Osteocyte (in vitro differentiated cells): ENCODE results near the gene ZNRF3. TPM values are rescaled to one million over a fixed set of nuclear protein-coding genes. Genes with fewer than 3 reads are reported as not detected.

Experiments used
- DNase-seq: peaks from one replicate; pipeline ENCODE4 v3.0.0; 2021; ENCODE audit warnings: mixed read lengths; ENCODE audit not compliant: unreplicated experiment; ENCODE audit errors: extremely low spot score
- H3K27ac Mint-ChIP-seq: one replicate; pipeline ENCODE4 v1.8.0; 2021; ENCODE audit warnings: mild to moderate bottlenecking, mixed read lengths; ENCODE audit not compliant: unreplicated experiment
- H3K27me3 Mint-ChIP-seq: one replicate; pipeline ENCODE4 v1.8.0; 2021; ENCODE audit warnings: mixed read lengths; ENCODE audit not compliant: unreplicated experiment
- H3K36me3 Mint-ChIP-seq: one replicate; pipeline ENCODE4 v1.8.0; 2021; ENCODE audit warnings: mixed read lengths; ENCODE audit not compliant: unreplicated experiment
- H3K4me1 Mint-ChIP-seq: one replicate; pipeline ENCODE4 v1.8.0; 2021; ENCODE audit warnings: mixed read lengths; ENCODE audit not compliant: unreplicated experiment
- H3K4me3 Mint-ChIP-seq: one replicate; pipeline ENCODE4 v1.8.0; 2021; ENCODE audit warnings: mild to moderate bottlenecking, moderate library complexity, mixed read lengths; ENCODE audit not compliant: unreplicated experiment
- H3K9me3 Mint-ChIP-seq: one replicate; pipeline ENCODE4 v1.8.0; 2021; ENCODE audit warnings: mixed read lengths; ENCODE audit not compliant: unreplicated experiment
- total RNA-seq: library from RNA; stranded (reverse); gene quantifications from 2 replicates; pipeline ENCODE4 v1.2.1, GENCODE V29; 2021
- TF ChIP-seq, protein P1 (sequence below): fragments of 200-600 bp; sonication (generic); IDR thresholded peaks from 2 replicates; pipeline ENCODE4 v1.5.0; 2021; ENCODE audit warnings: antibody characterized with exemption, mild to moderate bottlenecking, moderate library complexity

Gene ZNRF3
- total RNA-seq, 1 donor from 2014 or later = 6.4 TPM

DNA sequence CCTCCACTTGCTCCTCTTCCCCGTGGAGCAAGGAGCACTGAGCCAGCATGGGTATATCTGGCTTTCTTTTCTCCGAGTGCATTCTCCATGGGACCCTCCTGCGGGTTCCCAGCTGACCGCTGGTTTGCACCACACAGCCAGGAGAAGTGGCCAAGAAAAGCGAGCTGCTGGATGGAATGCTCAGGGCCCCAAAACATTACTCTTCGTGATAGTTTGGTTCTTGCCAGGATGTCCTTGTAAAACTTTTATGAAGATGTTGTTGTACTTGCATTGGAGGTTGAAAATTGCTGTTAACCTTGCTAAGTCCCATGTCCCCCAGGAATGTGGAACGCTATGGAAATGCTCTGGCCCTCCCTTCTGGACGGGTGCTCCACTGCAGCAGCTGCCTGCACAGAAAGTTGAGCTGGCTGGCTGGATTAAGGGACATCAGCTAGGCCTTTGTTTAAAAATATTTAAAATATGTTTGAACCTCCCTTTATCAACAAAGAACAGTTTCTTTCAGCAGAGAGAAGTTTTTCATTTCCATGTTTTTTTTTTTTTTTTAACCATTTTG lies 68.7 kb downstream of the ZNRF3 start:
- no peaks in the 10 kb centered on the region for H3K27me3 Mint-ChIP-seq
- H3K27ac Mint-ChIP-seq = peak overlapping the region; percentile 92
- peaks cover 6% of the 10 kb centered on the region for H3K9me3 Mint-ChIP-seq
- H3K4me1 Mint-ChIP-seq = peaks cover 43% of the 10 kb centered on the region
- H3K4me3 Mint-ChIP-seq = no peak overlapping the region
- H3K36me3 Mint-ChIP-seq = peaks cover 2% of the 10 kb centered on the region
- TF ChIP-seq, protein P1, sequence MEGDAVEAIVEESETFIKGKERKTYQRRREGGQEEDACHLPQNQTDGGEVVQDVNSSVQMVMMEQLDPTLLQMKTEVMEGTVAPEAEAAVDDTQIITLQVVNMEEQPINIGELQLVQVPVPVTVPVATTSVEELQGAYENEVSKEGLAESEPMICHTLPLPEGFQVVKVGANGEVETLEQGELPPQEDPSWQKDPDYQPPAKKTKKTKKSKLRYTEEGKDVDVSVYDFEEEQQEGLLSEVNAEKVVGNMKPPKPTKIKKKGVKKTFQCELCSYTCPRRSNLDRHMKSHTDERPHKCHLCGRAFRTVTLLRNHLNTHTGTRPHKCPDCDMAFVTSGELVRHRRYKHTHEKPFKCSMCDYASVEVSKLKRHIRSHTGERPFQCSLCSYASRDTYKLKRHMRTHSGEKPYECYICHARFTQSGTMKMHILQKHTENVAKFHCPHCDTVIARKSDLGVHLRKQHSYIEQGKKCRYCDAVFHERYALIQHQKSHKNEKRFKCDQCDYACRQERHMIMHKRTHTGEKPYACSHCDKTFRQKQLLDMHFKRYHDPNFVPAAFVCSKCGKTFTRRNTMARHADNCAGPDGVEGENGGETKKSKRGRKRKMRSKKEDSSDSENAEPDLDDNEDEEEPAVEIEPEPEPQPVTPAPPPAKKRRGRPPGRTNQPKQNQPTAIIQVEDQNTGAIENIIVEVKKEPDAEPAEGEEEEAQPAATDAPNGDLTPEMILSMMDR = peak; percentile 51
- no peak for DNase-seq

DNA sequence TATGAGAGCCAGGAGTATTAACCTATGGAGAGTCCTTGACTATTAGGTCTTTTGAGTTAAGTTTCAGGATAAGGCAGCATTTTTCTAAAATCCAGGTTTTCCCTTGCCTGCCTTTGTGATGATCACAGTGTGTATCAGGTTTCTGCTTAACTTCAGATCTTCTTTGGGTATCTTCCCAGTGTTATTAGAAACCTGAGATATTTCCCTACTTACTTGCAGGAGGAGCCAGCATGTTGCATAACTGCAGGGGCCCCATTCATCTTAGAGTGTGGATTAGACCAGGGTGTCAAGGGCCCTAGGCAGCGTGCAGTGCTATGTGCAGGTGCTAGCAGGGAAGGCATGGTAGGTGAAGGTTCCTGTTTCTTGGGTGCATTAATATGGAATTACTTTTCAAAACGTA lies 69.5 kb downstream of the ZNRF3 start:
- Mint-ChIP-seq H3K4me1 (peaks cover 43% of the 10 kb centered on the region), H3K27me3 (no peaks in the 10 kb centered on the region), H3K4me3 (peak overlapping the region; percentile 20), H3K27ac (peak overlapping the region; percentile 92), H3K36me3 (peaks cover 2% of the 10 kb centered on the region), H3K9me3 (no peaks in the 10 kb centered on the region)
- no peak for DNase-seq
- TF ChIP-seq, protein P1 = no peak

DNA sequence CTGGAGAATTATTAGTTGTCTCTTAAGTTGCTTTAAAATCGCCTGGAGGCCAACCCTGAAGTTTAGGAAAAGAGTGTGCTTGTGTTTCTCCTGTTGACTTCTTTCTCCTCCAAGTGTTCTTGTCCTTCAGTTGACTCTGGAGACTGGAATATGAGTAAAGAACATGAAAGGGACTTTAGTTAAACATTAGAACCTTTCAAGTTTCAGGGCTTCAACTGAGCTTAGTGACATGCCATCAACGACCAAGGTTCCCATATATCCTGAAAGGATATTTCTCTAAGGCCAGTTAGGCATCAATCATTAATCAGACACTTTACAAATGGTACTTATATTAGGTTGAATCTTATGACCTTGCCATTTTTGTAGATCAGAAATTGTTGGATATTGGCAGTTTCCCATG lies 70.0 kb downstream of the ZNRF3 start:
- no peaks in the 10 kb centered on the region for H3K9me3 Mint-ChIP-seq
- no peak for DNase-seq
- TF ChIP-seq, protein P1 = no peak
- peaks cover 43% of the 10 kb centered on the region for H3K4me1 Mint-ChIP-seq
- no peak overlapping the region for H3K4me3 Mint-ChIP-seq
- H3K36me3 Mint-ChIP-seq = peaks cover 2% of the 10 kb centered on the region
- no peak overlapping the region for H3K27ac Mint-ChIP-seq
- H3K27me3 Mint-ChIP-seq = no peaks in the 10 kb centered on the region

DNA sequence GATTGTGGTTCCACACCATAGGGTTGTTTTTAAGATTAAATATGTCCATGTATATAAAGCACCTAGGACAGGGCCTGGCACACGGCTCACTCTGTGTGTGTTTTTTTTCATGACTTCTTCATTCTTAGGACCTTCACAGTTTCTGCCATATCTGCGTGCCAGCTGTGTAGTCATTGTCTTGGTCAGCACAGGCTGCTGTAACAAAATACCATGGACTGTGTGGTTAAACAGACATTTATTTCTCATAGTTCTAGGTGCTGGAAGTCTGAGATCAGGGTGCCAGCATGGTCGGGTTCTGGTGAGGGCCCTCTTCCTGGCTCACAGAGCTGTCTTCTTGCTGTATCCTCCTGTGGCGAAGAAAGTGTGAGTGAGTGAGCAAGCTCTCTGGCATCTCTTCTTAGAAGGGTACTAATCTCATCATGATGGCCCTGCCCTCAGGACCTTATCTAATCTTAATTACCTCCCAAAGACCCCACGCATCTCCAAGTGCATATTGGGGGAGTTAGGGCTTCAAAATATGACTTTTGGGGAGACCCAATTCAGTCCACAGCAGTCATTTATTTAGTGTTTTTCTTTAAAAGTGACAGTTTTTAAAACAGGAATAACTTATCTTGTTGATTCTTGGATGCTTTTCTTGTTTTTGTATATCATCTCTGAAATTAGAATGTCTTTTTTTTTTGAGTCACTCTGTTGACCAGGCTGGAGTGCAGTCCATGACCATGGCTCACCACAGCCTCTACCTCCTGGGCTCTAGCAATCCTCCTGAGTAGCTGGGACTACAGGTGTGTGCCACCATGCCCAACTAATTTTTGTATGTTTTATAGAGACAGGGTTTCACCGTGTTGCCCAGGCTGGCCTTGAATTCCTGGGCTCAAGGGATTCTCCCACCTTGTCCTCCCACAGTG lies 70.9 kb downstream of the ZNRF3 start:
- Mint-ChIP-seq H3K36me3 (peaks cover under 1% of the 10 kb centered on the region), H3K4me3 (no peak overlapping the region), H3K9me3 (no peaks in the 10 kb centered on the region), H3K27me3 (no peaks in the 10 kb centered on the region), H3K4me1 (peaks cover 41% of the 10 kb centered on the region), H3K27ac (no peak overlapping the region)
- TF ChIP-seq, protein P1 = no peak
- DNase-seq = no peak

DNA sequence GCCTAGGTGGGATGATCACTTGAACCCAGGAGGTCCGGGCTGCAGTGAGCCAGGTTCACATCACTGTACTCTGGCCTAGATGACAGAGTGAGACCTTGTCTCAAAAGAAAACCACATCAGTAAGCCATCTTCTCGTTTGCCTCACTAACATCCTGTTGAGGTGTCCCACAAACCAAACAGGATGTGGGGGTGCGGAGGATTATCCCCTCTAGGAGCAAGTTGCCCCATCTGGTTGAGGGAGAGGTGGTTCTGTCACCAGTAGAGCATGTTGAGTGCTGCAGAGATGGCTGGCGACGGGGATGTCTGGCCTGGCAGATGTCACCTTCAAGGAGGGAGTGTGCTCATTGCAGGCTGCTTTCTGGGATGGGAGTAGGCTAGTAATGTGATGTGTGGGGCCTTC lies 72.4 kb downstream of the ZNRF3 start:
- no peaks in the 10 kb centered on the region for H3K27me3 Mint-ChIP-seq
- peaks cover 25% of the 10 kb centered on the region for H3K4me1 Mint-ChIP-seq
- no peaks in the 10 kb centered on the region for H3K9me3 Mint-ChIP-seq
- no peak overlapping the region for H3K4me3 Mint-ChIP-seq
- H3K27ac Mint-ChIP-seq = no peak overlapping the region
- TF ChIP-seq, protein P1 = no peak
- H3K36me3 Mint-ChIP-seq = peaks cover 3% of the 10 kb centered on the region
- DNase-seq = no peak
